Mammary epithelial cell (primary cell): ENCODE measurements around the gene TBC1D2.

Experiments
- EZH2 ChIP-seq: IDR thresholded peaks from 2 replicates; pipeline ENCODE4 v1.6.1; 2012; ENCODE audit warnings: low read length, inconsistent platforms, borderline replicate concordance
- TF ChIP-seq, protein P1 (sequence below), 2 donors: IDR thresholded peaks in 1 of 2; conservative IDR thresholded peaks in 1 of 2; 2 replicates each; pipeline ENCODE4 v1.5.1; 2011 to 2012; ENCODE audit warnings: inconsistent platforms in 2 of 2, low read length in 2 of 2, mild to moderate bottlenecking in 2 of 2, control low read depth in 1 of 2, low read depth in 1 of 2; ENCODE audit not compliant: insufficient read depth in 1 of 2; ENCODE audit errors: extremely low read depth in 1 of 2

DNA sequence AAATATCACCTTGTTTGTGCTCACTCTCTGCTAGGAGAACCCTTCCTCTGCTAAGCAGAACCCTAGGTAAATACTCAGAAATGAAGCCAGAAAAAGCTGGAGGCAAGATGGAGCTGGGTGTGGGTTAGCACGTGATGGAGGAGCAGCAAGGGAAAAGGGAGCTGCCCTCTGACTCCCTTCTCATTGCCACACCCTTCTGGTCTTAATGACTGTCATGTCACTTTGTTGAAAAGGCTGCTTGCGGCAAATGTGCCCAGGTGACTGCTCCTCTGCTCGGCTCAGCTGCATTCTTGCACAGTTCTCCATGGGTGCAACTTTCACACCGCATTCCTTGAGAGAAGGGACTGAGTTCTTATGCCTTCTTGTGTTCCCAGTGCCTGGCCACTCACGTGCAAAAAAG, 36.4 kb upstream of the TBC1D2 start:
- TF ChIP-seq, protein P1, sequence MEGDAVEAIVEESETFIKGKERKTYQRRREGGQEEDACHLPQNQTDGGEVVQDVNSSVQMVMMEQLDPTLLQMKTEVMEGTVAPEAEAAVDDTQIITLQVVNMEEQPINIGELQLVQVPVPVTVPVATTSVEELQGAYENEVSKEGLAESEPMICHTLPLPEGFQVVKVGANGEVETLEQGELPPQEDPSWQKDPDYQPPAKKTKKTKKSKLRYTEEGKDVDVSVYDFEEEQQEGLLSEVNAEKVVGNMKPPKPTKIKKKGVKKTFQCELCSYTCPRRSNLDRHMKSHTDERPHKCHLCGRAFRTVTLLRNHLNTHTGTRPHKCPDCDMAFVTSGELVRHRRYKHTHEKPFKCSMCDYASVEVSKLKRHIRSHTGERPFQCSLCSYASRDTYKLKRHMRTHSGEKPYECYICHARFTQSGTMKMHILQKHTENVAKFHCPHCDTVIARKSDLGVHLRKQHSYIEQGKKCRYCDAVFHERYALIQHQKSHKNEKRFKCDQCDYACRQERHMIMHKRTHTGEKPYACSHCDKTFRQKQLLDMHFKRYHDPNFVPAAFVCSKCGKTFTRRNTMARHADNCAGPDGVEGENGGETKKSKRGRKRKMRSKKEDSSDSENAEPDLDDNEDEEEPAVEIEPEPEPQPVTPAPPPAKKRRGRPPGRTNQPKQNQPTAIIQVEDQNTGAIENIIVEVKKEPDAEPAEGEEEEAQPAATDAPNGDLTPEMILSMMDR (conservative IDR thresholded peaks at IDR 0.05 in 1 of 2, IDR thresholded peaks at IDR 0.05 in 1 of 2; ENCODE audit: extremely low read depth in 1 of 2, insufficient read depth in 1 of 2, low read depth in 1 of 2, low read length in 2 of 2), result no peak
- TF ChIP-seq EZH2, result no peak
